Mesenchymal stem cell (in vitro differentiated cells and primary cell): ENCODE data around the gene RPL10.

Experiments used
- DNase-seq: peaks from one replicate; pipeline ENCODE4 v3.0.0-alpha.2; 2013
- H2AFZ ChIP-seq: one replicate; pipeline ENCODE4 v1.6.1; 2013; ENCODE audit warnings: low read depth, mild to moderate bottlenecking, control low read depth, inconsistent platforms, low read length, moderate library complexity
- H2AK5ac ChIP-seq: 2 replicates; pipeline ENCODE4 v1.6.1; 2013; ENCODE audit warnings: low read length, moderate library complexity, mild to moderate bottlenecking, inconsistent platforms; ENCODE audit not compliant: severe bottlenecking
- H2BK120ac ChIP-seq: one replicate; pipeline ENCODE4 v1.6.1; 2013; ENCODE audit warnings: low read depth, mild to moderate bottlenecking, inconsistent platforms, low read length, moderate library complexity
- H2BK12ac ChIP-seq, 2 experiments: one replicate each; pipeline ENCODE4 v1.6.1; 2013; ENCODE audit warnings: inconsistent platforms in 2 of 2, low read length in 2 of 2, mild to moderate bottlenecking in 2 of 2, moderate library complexity in 2 of 2, control low read depth in 1 of 2
- H2BK15ac ChIP-seq: one replicate; pipeline ENCODE4 v1.6.1; 2013; ENCODE audit warnings: mild to moderate bottlenecking, low read depth, inconsistent platforms; ENCODE audit not compliant: poor library complexity, severe bottlenecking
- H2BK5ac ChIP-seq: 2 replicates; pipeline ENCODE4 v1.6.1; 2013; ENCODE audit warnings: low read depth, mild to moderate bottlenecking, low read length, control low read depth, inconsistent platforms; ENCODE audit not compliant: poor library complexity, severe bottlenecking
- H3K14ac ChIP-seq, 2 experiments: one replicate each; pipeline ENCODE4 v1.6.1; 2013; ENCODE audit warnings: inconsistent platforms in 2 of 2, low read length in 2 of 2, control low read depth in 1 of 2, mild to moderate bottlenecking in 1 of 2, moderate library complexity in 1 of 2
- H3K18ac ChIP-seq, 2 experiments: one replicate each; pipeline ENCODE4 v1.6.1; 2013; ENCODE audit warnings: inconsistent platforms in 2 of 2, low read length in 2 of 2, control low read depth in 1 of 2, low read depth in 1 of 2, mild to moderate bottlenecking in 1 of 2
- H3K23ac ChIP-seq, 2 experiments: one replicate each; pipeline ENCODE4 v1.6.1; 2013; ENCODE audit warnings: inconsistent platforms in 2 of 2, low read length in 2 of 2, mild to moderate bottlenecking in 2 of 2, moderate library complexity in 2 of 2, control low read depth in 1 of 2
- H3K27ac ChIP-seq: 2 replicates; pipeline ENCODE4 v1.5.1; 2013; ENCODE audit warnings: mild to moderate bottlenecking, moderate library complexity, low read length, control low read depth, inconsistent platforms; ENCODE audit not compliant: poor library complexity, severe bottlenecking
- H3K27me3 ChIP-seq, 2 experiments: 2 replicates each; pipeline versions ENCODE4 v1.6.1 to v1.7.0; 2013; ENCODE audit warnings: low read length in 2 of 2, mild to moderate bottlenecking in 2 of 2, moderate library complexity in 2 of 2, control low read depth in 1 of 2, inconsistent platforms in 1 of 2; ENCODE audit not compliant: control insufficient read depth in 1 of 2, insufficient read depth in 1 of 2
- H3K36me3 ChIP-seq, 2 experiments: 2 replicates each; pipeline versions ENCODE4 v1.6.1 to v1.7.0; 2013; ENCODE audit warnings: low read length in 2 of 2, control low read depth in 1 of 2, inconsistent platforms in 1 of 2, low read depth in 1 of 2, mild to moderate bottlenecking in 1 of 2; ENCODE audit not compliant: insufficient read depth in 2 of 2, control insufficient read depth in 1 of 2
- H3K4ac ChIP-seq, 2 experiments: one replicate each; pipeline ENCODE4 v1.6.1; 2013; ENCODE audit warnings: inconsistent platforms in 2 of 2, low read length in 2 of 2, mild to moderate bottlenecking in 2 of 2, moderate library complexity in 2 of 2, control low read depth in 1 of 2, low read depth in 1 of 2
- H3K4me1 ChIP-seq: 2 replicates; pipeline ENCODE4 v1.6.1; 2013; ENCODE audit warnings: low read depth, low read length, control low read depth; ENCODE audit not compliant: control insufficient read depth, insufficient read depth
- H3K4me2 ChIP-seq: 2 replicates; pipeline ENCODE4 v1.6.1; 2013; ENCODE audit warnings: low read length, mild to moderate bottlenecking, inconsistent platforms; ENCODE audit not compliant: poor library complexity, severe bottlenecking
- H3K4me3 ChIP-seq, 2 experiments: 2 replicates each; pipeline versions ENCODE4 v1.5.1 to v1.7.0; 2013; ENCODE audit warnings: low read length in 2 of 2, mild to moderate bottlenecking in 2 of 2, control low read depth in 1 of 2, low read depth in 1 of 2; ENCODE audit not compliant: insufficient read depth in 1 of 2
- H3K79me1 ChIP-seq: replicated peaks from 2 replicates; pipeline ENCODE4 v1.6.1; 2013; ENCODE audit warnings: mild to moderate bottlenecking, control low read depth, low read length, inconsistent platforms; ENCODE audit not compliant: poor library complexity, severe bottlenecking
- H3K9ac ChIP-seq: 2 replicates; pipeline ENCODE4 v1.7.0; 2013; ENCODE audit warnings: mild to moderate bottlenecking, low read length, moderate library complexity
- H3K9me3 ChIP-seq: 2 replicates; pipeline ENCODE4 v1.7.0; 2013; ENCODE audit warnings: mild to moderate bottlenecking, low read length; ENCODE audit not compliant: control insufficient read depth
- H4K8ac ChIP-seq: one replicate; pipeline ENCODE4 v1.6.1; 2013; ENCODE audit warnings: inconsistent platforms, mild to moderate bottlenecking, low read length, moderate library complexity
- H4K91ac ChIP-seq: one replicate; pipeline ENCODE4 v1.6.1; 2013; ENCODE audit warnings: mild to moderate bottlenecking, low read length, inconsistent platforms
- WGBS: methylation state at CpG from one replicate; pipeline ENCODE4 v1.1.7; 2013; ENCODE audit warnings: mixed read lengths; 5-methylcytosine and 5-hydroxymethylcytosine counted together

RPL10 gene

DNA sequence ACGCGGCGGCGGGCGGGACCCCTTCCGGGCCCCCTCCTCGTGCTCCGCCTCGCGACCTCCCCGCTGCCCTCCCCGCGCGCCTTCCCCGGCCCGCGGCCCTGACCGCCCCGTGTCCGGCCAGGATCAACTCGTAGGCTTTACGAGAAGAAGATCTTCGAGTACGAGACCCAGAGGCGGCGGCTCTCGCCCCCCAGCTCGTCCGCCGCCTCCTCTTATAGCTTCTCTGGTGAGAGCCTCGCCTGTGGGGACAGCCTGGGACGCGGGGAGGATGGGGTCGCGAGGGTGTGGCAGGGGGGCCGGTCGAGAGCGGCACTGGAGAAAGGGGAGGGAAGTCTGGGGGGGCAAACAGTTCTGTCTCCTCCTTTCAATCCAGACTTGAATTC, 18.6 kb upstream of the RPL10 start:
- no peak overlapping the region for H2AK5ac ChIP-seq
- H2BK5ac ChIP-seq: peak overlapping the region; percentile 81
- H3K9me3 ChIP-seq: no peaks in the 10 kb centered on the region
- H2AFZ ChIP-seq: peak overlapping the region; percentile 10
- peak overlapping the region in 1 of 2 experiments; percentile 29 for H3K14ac ChIP-seq
- H3K79me1 ChIP-seq: peaks cover 5% of the 10 kb centered on the region
- H2BK15ac ChIP-seq: peak overlapping the region; percentile 23
- no peaks in the 10 kb centered on the region for H3K27me3 ChIP-seq
- DNase-seq: no peak
- H3K23ac ChIP-seq: no peak overlapping the region
- peak overlapping the region; percentile 97 for H3K9ac ChIP-seq
- H3K27ac ChIP-seq: peak overlapping the region; percentile 64
- no peak overlapping the region for H2BK120ac ChIP-seq
- H3K4me3 ChIP-seq: peak overlapping the region; percentile 78 to 83
- H2BK12ac ChIP-seq: no peak overlapping the region
- WGBS: 0% methylated on average over 12 of the region's 38 CpGs
- H3K4ac ChIP-seq: peak overlapping the region; percentile 24 to 84
- H3K36me3 ChIP-seq: peaks cover 8 to 16% of the 10 kb centered on the region in 2 experiments
- H3K4me2 ChIP-seq: peak overlapping the region; percentile 70
- H3K18ac ChIP-seq: peak overlapping the region; percentile 80 to 86
- H4K8ac ChIP-seq: no peak overlapping the region
- peaks cover 12% of the 10 kb centered on the region for H3K4me1 ChIP-seq
- peak overlapping the region; percentile 43 for H4K91ac ChIP-seq

DNA sequence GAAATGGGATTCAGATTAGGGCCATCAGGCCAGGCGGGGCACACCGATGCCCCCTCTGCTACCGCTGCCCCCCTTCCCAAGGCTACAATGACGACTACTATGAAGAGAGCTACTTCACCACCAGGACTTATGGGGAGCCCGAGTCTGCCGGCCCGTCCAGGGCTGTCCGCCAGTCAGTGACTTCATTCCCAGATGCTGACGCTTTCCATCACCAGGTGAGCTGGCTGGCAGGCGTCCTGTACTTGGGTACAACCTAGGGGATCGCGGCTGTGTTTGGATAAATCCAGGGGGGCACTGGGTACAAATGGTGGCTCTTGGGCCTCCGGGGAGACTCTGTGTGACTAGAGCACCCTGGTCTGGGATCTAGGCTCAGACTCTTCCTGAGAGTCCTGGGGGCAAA, 18.0 kb upstream of the RPL10 start:
- Histone ChIP-seq H3K14ac (no peak overlapping the region), H3K36me3 (peaks cover 8 to 16% of the 10 kb centered on the region in 2 experiments), H2BK12ac (peak overlapping the region in 1 of 2 experiments; percentile 39), H3K9me3 (no peaks in the 10 kb centered on the region), H4K8ac (no peak overlapping the region), H2BK15ac (no peak overlapping the region), H2AFZ (no peak overlapping the region), H3K4me1 (peaks cover 10% of the 10 kb centered on the region), H3K18ac (peak overlapping the region in 1 of 2 experiments; percentile 12), H3K27me3 (no peaks in the 10 kb centered on the region), H3K4ac (peak overlapping the region in 1 of 2 experiments; percentile 44), H3K23ac (no peak overlapping the region), H2BK120ac (no peak overlapping the region), H3K9ac (peak overlapping the region; percentile 97), H3K27ac (no peak overlapping the region), H2BK5ac (no peak overlapping the region), H3K79me1 (peaks cover 5% of the 10 kb centered on the region), H3K4me2 (peak overlapping the region; percentile 70), H4K91ac (no peak overlapping the region), H2AK5ac (no peak overlapping the region), H3K4me3 (peak overlapping the region; percentile 78 to 83)
- peak; percentile 26 for DNase-seq
- WGBS: 43% methylated on average over 12 of the region's 13 CpGs

DNA sequence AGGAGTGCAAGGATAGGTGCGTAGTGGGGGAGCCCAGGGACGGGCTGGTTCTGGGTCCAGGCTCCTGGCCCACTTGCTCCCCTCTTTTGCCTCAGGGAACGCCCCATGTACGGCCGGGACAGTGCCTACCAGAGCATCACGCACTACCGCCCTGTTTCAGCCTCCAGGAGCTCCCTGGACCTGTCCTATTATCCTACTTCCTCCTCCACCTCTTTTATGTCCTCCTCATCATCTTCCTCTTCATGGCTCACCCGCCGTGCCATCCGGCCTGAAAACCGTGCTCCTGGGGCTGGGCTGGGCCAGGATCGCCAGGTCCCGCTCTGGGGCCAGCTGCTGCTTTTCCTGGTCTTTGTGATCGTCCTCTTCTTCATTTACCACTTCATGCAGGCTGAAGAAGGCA, 17.4 kb upstream of the RPL10 start:
- Histone ChIP-seq H3K36me3 (peaks cover 8 to 16% of the 10 kb centered on the region in 2 experiments), H2BK15ac (no peak overlapping the region), H3K4me3 (peak overlapping the region in 1 of 2 experiments; percentile 83), H2BK120ac (no peak overlapping the region), H4K8ac (no peak overlapping the region), H3K9ac (peak overlapping the region; percentile 97), H3K4me2 (peak overlapping the region; percentile 42), H2BK5ac (no peak overlapping the region), H3K23ac (no peak overlapping the region), H2BK12ac (no peak overlapping the region), H3K27me3 (no peaks in the 10 kb centered on the region), H3K4ac (no peak overlapping the region), H3K14ac (no peak overlapping the region), H4K91ac (no peak overlapping the region), H3K9me3 (no peaks in the 10 kb centered on the region), H2AFZ (no peak overlapping the region), H3K79me1 (peaks cover 5% of the 10 kb centered on the region), H3K4me1 (peaks cover 10% of the 10 kb centered on the region), H3K18ac (no peak overlapping the region), H3K27ac (no peak overlapping the region), H2AK5ac (no peak overlapping the region)
- WGBS: 94% methylated on average over 11 of the region's 14 CpGs
- no peak for DNase-seq

DNA sequence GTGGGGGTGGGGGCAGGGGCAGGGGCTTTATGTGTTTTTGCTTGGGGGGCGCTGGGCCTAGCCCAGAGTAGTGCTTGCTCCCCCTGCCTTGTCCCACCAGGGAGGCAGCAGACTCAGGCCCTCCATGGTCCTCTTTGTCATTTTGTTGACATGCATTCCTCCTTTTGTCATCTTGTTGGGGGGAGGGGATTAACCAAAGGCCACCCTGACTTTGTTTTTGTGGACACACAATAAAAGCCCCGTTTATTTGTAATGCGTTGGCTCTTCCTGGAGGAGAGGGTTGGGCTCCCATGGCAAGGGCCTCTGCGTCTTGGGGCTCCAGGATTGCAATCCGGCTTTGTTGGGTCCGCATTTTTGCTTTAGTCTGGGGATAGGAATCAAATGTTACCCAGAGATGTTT, 16.9 kb upstream of the RPL10 start:
- no peaks in the 10 kb centered on the region for H3K27me3 ChIP-seq

More for the DNA sequence above, 16.9 kb upstream of the RPL10 start:
- Histone ChIP-seq H3K4ac (no peak overlapping the region), H2BK12ac (no peak overlapping the region), H4K8ac (no peak overlapping the region), H3K4me1 (peaks cover 10% of the 10 kb centered on the region), H2AK5ac (no peak overlapping the region), H3K36me3 (peaks cover 8 to 16% of the 10 kb centered on the region in 2 experiments), H2BK5ac (no peak overlapping the region), H2BK120ac (no peak overlapping the region), H3K14ac (no peak overlapping the region), H2BK15ac (no peak overlapping the region), H3K9me3 (no peaks in the 10 kb centered on the region), H3K4me3 (no peak overlapping the region), H3K27ac (no peak overlapping the region), H2AFZ (no peak overlapping the region), H4K91ac (no peak overlapping the region), H3K4me2 (no peak overlapping the region), H3K23ac (no peak overlapping the region), H3K18ac (no peak overlapping the region), H3K79me1 (peaks cover 5% of the 10 kb centered on the region), H3K9ac (no peak overlapping the region)
- no peak for DNase-seq
- 90% methylated on average over 3 of the region's 6 CpGs for whole genome bisulfite sequencing
